SJSA1 (cell line): ENCODE measurements around the gene MPP1. TPM values are rescaled to one million over a fixed set of nuclear protein-coding genes. Genes with fewer than 3 reads are reported as not detected.
"Not testable (repeated sequence)": the region's sequence is repeated elsewhere in the genome, so short reads cannot be mapped to it uniquely, and the experiment has no call there.

Experiments used
- DNase-seq, 2 experiments: peaks; one replicate each; pipeline ENCODE4 v3.0.0-alpha.2; 2015 to 2020; ENCODE audit warnings: low spot score in 2 of 2, low read depth in 1 of 2
- H3K27ac ChIP-seq: fragments of 250-450 bp; sonication (Bioruptor Pico); 2 replicates; pipeline ENCODE4 v1.5.1; 2020; ENCODE audit warnings: mild to moderate bottlenecking, moderate library complexity
- H3K27me3 ChIP-seq: fragments of 250-450 bp; sonication (Bioruptor Pico); replicated peaks from 2 replicates; pipeline ENCODE4 v1.5.1; 2020; ENCODE audit warnings: mild to moderate bottlenecking, moderate library complexity
- H3K36me3 ChIP-seq: fragments of 250-450 bp; sonication (Bioruptor Pico); 2 replicates; pipeline ENCODE4 v1.5.1; 2020; ENCODE audit warnings: mild to moderate bottlenecking
- H3K4me1 ChIP-seq: fragments of 250-450 bp; sonication (Bioruptor Pico); replicated peaks from 2 replicates; pipeline ENCODE4 v1.6.1; 2021; ENCODE audit warnings: mild to moderate bottlenecking
- H3K4me3 ChIP-seq: fragments of 250-450 bp; sonication (Bioruptor Pico); 2 replicates; pipeline ENCODE4 v1.5.1; 2020; ENCODE audit warnings: mild to moderate bottlenecking
- H3K9me3 ChIP-seq: fragments of 250-450 bp; sonication (Bioruptor Pico); replicated peaks from 2 replicates; pipeline ENCODE4 v1.5.1; 2020; ENCODE audit warnings: mild to moderate bottlenecking
- total RNA-seq: library from RNA; depleted of rRNA; stranded (reverse); fragments of >200 nt; shearing (Covaris generic); gene quantifications from 2 replicates; pipeline ENCODE4 v1.2.3, GENCODE V29; 2014; rRNA removed

MPP1 gene
- total RNA-seq, result 26.5 and 40.1 TPM in 2 replicates

DNA sequence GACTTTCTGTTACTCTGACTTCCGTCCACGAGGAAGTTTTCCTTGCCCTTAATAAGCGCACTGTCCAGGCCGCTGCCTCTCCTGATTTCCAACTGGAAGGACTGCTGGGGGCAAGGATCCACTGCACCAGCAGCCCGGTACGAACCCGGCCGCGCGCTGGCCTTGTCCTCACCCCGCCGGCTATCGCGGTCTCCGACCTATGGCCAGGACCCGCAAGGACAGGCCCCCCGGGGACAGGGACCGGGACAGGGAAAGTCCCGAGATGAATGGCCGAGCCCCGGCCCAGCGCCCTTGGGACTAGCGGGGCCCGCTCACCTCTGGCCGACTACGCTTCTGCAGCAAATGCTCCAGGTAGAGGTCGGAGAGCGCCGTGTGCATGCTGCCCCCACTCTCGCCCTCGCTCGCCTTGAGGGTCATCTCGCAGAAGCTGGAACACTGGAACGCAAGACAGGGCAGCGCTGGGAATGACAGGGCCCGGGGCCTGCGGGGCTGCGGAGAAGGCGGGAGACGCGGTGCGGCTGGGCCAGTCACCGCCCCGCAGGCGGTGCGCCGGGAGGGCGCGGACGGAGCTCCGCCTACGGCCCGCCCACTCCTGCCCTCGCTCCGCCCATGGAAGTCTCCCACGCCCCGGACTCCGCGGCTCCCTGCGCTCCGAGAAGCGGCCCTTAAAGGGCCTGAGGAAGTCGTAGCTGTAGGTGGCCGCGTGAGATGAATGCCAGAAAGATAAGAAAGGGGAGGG, at the start of gene MPP1:
Gene MPP1, minus strand, starts transcription at position 529 of the 739 bp plus-strand sequence. Its CDS starts 112 bp downstream, at position 417.
- peaks cover 13% of the 10 kb centered on the region for H3K4me1 ChIP-seq
- no peaks in the 10 kb centered on the region for H3K9me3 ChIP-seq
- H3K36me3 ChIP-seq, result no peaks in the 10 kb centered on the region
- H3K27ac ChIP-seq, result no peak within 1 kb of the TSS
- no peaks in the 10 kb centered on the region for H3K27me3 ChIP-seq
- peak; percentile 64 to 75 for DNase-seq
- peak within 1 kb of the TSS; percentile 61 for H3K4me3 ChIP-seq

- Histone ChIP-seq H3K4me1 (no peaks in the 10 kb centered on the region), H3K27me3 (no peaks in the 10 kb centered on the region), H3K36me3 (no peaks in the 10 kb centered on the region), H3K27ac (no peak overlapping the region), H3K9me3 (no peaks in the 10 kb centered on the region), H3K4me3 (no peak overlapping the region)
- DNase-seq, result no peak
Measured at GRCh38 chrX:154850957-154851611, 45.8 kb upstream of the MPP1 start.

DNA sequence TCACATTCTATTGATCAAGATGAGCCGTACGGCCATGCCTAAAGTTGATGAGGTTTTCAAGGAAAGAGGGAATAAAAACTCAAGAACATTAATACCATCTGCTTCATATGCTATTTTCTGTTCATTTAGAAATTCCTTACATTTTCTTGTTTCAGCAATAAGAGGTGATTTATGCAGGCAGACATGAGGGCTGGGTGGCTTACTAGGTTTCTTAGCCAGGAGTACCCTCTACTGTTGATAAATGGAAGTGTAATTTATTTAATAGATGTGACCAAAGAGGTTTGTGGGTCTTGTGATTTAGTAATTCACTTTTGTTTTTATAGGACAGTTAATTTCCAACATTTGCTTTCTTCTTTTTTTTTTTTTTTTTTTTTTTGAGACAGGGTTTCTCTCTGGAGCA, 35.6 kb upstream of the MPP1 start:
- DNase-seq, result peak in 1 of 2 experiments; percentile 25
- Histone ChIP-seq H3K4me3 (no peak overlapping the region), H3K27me3 (no peaks in the 10 kb centered on the region), H3K27ac (no peak overlapping the region), H3K4me1 (no peaks in the 10 kb centered on the region), H3K9me3 (no peaks in the 10 kb centered on the region), H3K36me3 (no peaks in the 10 kb centered on the region)

GRCh38 chrX:154836163-154836562, 30.9 kb upstream of the MPP1 start:
- Histone ChIP-seq H3K4me1 (no peaks in the 10 kb centered on the region), H3K36me3 (no peaks in the 10 kb centered on the region), H3K27ac (no peak overlapping the region), H3K4me3 (no peak overlapping the region), H3K9me3 (no peaks in the 10 kb centered on the region), H3K27me3 (no peaks in the 10 kb centered on the region)
- DNase-seq, result no peak

- no peaks in the 10 kb centered on the region for H3K27me3 ChIP-seq
- H3K36me3 ChIP-seq, result no peaks in the 10 kb centered on the region
- no peak within 1 kb of the TSS for H3K4me3 ChIP-seq
- no peak within 1 kb of the TSS for H3K27ac ChIP-seq
- H3K9me3 ChIP-seq, result no peaks in the 10 kb centered on the region
- H3K4me1 ChIP-seq, result no peaks in the 10 kb centered on the region
- DNase-seq, result no peak
Measured at GRCh38 chrX:154834562-154834961, 29.3 kb upstream of the MPP1 start, which contains the start of gene SMIM9. TSS of gene SMIM9 (minus strand) at chrX:154834662. CDS start at chrX:154830856, 3,806 bp downstream.

DNA sequence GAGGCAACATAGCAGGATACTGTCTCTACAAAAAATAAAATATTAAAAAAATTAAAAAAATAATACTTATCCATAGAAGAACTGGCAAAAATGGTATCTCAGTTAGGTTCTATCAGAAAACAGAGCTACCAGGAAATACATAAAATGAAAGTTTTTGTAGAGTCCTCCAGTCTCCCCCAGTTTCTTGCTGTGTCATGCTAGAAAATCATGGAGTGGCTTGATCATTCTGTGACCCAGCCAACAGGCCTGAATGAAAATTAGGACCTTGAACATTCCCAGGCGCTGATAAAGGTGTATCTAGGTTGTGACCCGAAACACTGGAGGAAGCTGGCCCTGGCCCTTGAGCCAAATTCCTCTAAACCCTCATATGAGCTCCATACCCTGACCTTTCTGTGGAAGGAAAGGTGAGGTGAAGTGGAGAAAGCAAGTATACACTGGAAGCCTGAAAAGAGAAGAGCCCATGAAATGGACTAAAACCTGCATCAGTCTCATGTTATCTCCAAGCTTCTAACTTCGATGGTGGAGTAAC, 28.5 kb upstream of the MPP1 start:
- H3K36me3 ChIP-seq, result no peaks in the 10 kb centered on the region
- DNase-seq, result no peak
- no peaks in the 10 kb centered on the region for H3K9me3 ChIP-seq
- H3K27me3 ChIP-seq, result no peaks in the 10 kb centered on the region
- H3K27ac ChIP-seq, result no peak overlapping the region
- H3K4me1 ChIP-seq, result no peaks in the 10 kb centered on the region
- no peak overlapping the region for H3K4me3 ChIP-seq

GRCh38 chrX:154829926-154830442, 24.7 kb upstream of the MPP1 start:
- DNase-seq, result no peak
- no peaks in the 10 kb centered on the region for H3K9me3 ChIP-seq
- no peak overlapping the region for H3K27ac ChIP-seq
- no peak overlapping the region for H3K4me3 ChIP-seq
- H3K4me1 ChIP-seq, result no peaks in the 10 kb centered on the region
- H3K36me3 ChIP-seq, result no peaks in the 10 kb centered on the region
- H3K27me3 ChIP-seq, result no peaks in the 10 kb centered on the region

DNA sequence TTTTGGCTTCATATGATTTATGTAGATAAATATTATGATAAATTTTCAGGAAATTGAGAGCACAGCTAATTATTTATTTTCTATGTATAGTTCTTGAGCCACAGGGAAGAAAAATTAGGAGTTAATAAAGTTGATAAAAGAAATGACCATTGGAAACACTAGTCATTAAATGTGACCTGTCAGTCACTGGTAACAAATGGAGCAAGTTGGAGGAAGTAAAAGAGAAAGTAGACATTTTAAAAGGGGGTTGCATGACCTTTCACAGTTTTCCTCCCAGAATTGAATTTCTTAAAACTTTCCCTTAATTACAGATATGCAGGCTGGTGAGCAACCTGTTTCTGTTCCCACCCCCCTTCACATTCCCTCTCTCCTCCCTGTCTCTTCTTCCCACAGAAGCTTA, 23.8 kb upstream of the MPP1 start:
- no peaks in the 10 kb centered on the region for H3K36me3 ChIP-seq
- no peaks in the 10 kb centered on the region for H3K9me3 ChIP-seq
- no peak overlapping the region for H3K4me3 ChIP-seq
- H3K4me1 ChIP-seq, result no peaks in the 10 kb centered on the region
- no peak overlapping the region for H3K27ac ChIP-seq
- H3K27me3 ChIP-seq, result no peaks in the 10 kb centered on the region
- no peak for DNase-seq

GRCh38 chrX:154828016-154828408, 22.7 kb upstream of the MPP1 start:
- no peaks in the 10 kb centered on the region for H3K36me3 ChIP-seq
- H3K27me3 ChIP-seq, result no peaks in the 10 kb centered on the region
- H3K4me1 ChIP-seq, result no peaks in the 10 kb centered on the region
- H3K9me3 ChIP-seq, result no peaks in the 10 kb centered on the region
- no peak for DNase-seq
- H3K4me3 ChIP-seq, result no peak overlapping the region
- no peak overlapping the region for H3K27ac ChIP-seq

DNA sequence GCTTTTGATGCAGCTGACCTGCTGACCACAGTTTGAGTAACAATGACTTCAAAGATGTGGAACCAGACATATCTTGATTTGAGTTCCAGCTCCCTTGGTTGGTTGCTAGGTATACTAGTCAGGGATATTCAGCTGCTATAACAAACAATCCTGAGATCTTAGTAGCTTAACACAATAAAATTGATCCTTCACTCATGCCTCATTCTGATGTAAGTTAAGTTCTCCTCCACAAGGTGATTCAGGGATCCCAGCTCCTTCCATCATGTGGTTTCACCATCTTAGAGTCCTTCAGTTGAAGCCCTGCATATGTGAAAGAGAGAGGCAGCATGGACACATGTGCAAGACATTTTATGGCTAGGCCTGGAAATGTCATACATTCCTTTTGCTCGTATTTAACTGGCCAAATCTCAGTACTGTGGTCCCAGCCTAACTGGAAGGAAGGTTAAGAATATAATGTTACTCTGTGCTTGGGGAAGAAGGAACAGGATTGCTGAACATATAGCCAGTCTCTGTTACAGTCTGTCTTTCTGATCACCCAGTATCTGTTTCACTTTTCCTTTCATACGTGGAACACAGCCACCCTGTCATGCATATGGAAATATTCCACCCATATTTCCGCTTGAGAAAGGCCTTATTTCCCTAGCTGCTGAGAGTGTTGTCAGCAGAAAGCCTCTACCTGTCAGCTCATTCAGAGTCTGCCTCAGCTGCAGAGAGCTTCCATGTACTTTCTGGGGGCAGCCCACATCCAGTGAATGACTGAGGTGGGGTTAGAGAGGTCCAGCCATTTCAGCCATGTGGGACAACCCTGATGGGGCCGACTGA, 22.1 kb upstream of the MPP1 start:
- H3K36me3 ChIP-seq, result no peaks in the 10 kb centered on the region
- H3K27me3 ChIP-seq, result no peaks in the 10 kb centered on the region
- no peak for DNase-seq
- no peak overlapping the region for H3K27ac ChIP-seq
- no peaks in the 10 kb centered on the region for H3K4me1 ChIP-seq
- H3K4me3 ChIP-seq, result no peak overlapping the region
- H3K9me3 ChIP-seq, result no peaks in the 10 kb centered on the region

GRCh38 chrX:154825586-154825985, 20.3 kb upstream of the MPP1 start:
- DNase-seq, H3K4me3 ChIP-seq, H3K36me3 ChIP-seq, H3K9me3 ChIP-seq, H3K27ac ChIP-seq, H3K4me1 ChIP-seq, H3K27me3 ChIP-seq: not testable (repeated sequence)

GRCh38 chrX:154824638-154825037, 19.4 kb upstream of the MPP1 start:
- Histone ChIP-seq H3K4me3 (no peak overlapping the region), H3K9me3 (no peaks in the 10 kb centered on the region), H3K27ac (no peak overlapping the region), H3K27me3 (no peaks in the 10 kb centered on the region), H3K4me1 (no peaks in the 10 kb centered on the region), H3K36me3 (no peaks in the 10 kb centered on the region)
- DNase-seq, result no peak

DNA sequence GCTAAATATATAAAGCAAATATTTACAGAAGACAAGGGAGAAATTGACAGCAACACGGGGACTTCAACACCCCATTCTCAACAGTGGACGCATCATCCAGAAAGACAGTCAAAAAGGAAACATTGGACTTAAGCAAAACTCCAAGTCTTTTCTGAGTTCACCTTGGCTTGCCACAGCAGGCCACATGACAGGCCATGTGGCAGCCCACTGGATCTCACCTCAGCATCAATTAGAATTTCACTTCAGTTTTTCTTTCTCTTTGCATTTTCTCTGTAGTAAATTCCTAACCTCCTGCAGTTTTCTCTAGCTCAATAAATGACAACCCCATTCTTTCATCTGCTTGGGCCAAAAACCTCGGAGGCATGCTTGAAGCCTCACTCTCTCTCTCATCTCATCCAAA, 16.7 kb upstream of the MPP1 start:
- Histone ChIP-seq H3K9me3 (no peaks in the 10 kb centered on the region), H3K4me1 (no peaks in the 10 kb centered on the region), H3K4me3 (no peak overlapping the region), H3K36me3 (no peaks in the 10 kb centered on the region), H3K27me3 (no peaks in the 10 kb centered on the region), H3K27ac (no peak overlapping the region)
- DNase-seq, result no peak
